Measurements from ENCODE around the gene KLF13. TPM values are rescaled to one million over a fixed set of nuclear protein-coding genes. Genes with fewer than 3 reads are reported as not detected.

KLF13 gene
- total RNA-seq, 1 experiment from 2014 or later: 78.6 TPM

DNA sequence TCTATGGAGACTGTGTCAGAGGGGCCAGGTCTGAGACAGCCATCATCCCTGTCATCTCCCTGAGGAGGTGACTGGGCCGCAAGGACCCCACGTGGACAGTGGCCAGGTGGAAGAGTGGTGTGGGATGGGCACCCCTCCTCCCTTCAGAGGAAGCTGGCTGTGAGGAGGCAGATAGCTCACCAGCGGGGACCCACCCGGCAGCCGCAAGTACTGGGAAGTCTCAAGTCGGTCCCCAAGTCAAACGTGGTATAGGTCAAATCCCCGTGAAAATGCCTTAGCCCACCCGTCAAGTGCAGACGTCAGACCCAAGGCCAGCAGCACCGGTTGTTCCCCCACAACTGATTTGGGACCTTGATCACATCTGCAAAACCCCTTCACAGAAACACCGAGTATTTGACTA lies 12.3 kb upstream of the KLF13 start:
- POLR2A ChIA-PET: no interaction called here
- DNase-seq (ENCODE audit: low read depth, low spot score): no peak
- no TSS peak for BruUV-seq (replicated peaks)

DNA sequence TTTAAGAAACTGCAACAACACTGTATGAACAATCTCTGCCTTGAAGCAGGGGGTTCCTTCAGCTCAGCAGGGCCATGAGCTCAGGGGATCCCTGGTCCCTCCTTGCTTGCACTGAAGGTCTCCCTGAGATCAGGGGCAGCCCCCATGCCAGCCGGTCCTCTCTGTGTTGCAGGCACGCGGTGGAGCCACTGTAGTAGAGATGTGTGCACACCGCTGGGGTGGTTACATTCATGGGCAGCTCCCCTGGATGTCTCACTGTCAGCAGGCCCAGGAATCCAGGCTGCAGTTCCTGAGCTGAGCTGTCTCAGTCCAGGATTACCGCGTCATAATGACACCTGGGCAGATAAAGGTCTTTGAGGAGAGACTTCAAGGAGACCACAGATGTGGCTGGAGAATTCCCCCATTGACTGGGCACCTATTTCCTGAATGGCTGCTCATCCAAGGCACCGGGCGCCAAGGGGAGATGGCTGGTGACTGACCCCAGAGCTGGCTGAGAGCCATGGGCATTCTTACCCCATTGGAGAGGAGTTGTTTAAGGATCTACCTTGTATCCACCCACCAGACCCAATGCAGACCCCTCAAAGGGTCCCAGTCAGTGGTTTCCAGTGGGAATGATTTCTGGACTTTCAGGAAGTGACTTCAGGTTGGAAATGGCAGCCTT lies 10.4 kb upstream of the KLF13 start:
- Histone ChIP-seq H3K27me3 (ENCODE audit: control insufficient read depth, insufficient read depth, low read length) (no peaks in the 10 kb centered on the region), H3K9me3 (ENCODE audit: control insufficient read depth, insufficient read depth, low read depth, low read length) (no peaks in the 10 kb centered on the region), H3K36me3 (ENCODE audit: control insufficient read depth, insufficient read depth, low read length) (no peaks in the 10 kb centered on the region), H3K4me1 (ENCODE audit: control insufficient read depth, insufficient read depth, low read length) (no peaks in the 10 kb centered on the region), H3K27ac (ENCODE audit: low read length) (no peak overlapping the region), H3K4me3 (ENCODE audit: low read depth in 2 of 2, low read length in 2 of 2) (no peak overlapping the region)
- in situ Hi-C loops (cut with HindIII; ENCODE audit: low pct_unique_long_range_greater_than_20kb, low sequenced_read_pairs) (no loop called here), intact Hi-C loops (cut with micrococcal nuclease; ENCODE audit: unreplicated experiment) (no loop called here)
- TF ChIP-seq TCF7L2 (IDR thresholded peaks at IDR 0.05; ENCODE audit: low read depth, low read length): no peak
- BruUV-seq (replicated peaks): no TSS peak
- ChIA-PET CTCF (interaction anchor here (1.6 kb wide), 1 partner anchor 173 kb away, joined by 4 read pairs; no protein-coding TSS in a partner anchor), POLR2A (no interaction called here)
- DNase-seq (ENCODE audit: low read depth, low spot score) (no peak), ATAC-seq (peak; percentile 54; the same call in 1 of the 2 replicates)

More for the DNA sequence above, 12.3 kb upstream of the KLF13 start:
- TF ChIP-seq POLR2AphosphoS5 (IDR thresholded peaks at IDR 0.05; ENCODE audit: low read depth, low read length) (no peak), CTCF (IDR thresholded peaks at IDR 0.05) (no peak), REST (IDR thresholded peaks at IDR 0.05; ENCODE audit: insufficient read depth in 1 of 2, low read depth in 2 of 2, low read length in 1 of 2) (no peak), TCF7L2 (IDR thresholded peaks at IDR 0.05; ENCODE audit: low read depth, low read length) (no peak), SIN3A (IDR thresholded peaks at IDR 0.05; ENCODE audit: borderline replicate concordance, insufficient read depth, low read depth, low read length) (no peak)
- in situ Hi-C loops (cut with HindIII; ENCODE audit: low pct_unique_long_range_greater_than_20kb, low sequenced_read_pairs) (no loop called here), intact Hi-C loops (cut with micrococcal nuclease; ENCODE audit: unreplicated experiment) (no loop called here)
- CTCF ChIA-PET: no interaction called here
- ATAC-seq: no peak
- H3K9me3 ChIP-seq (ENCODE audit: control insufficient read depth, insufficient read depth, low read depth, low read length): no peaks in the 10 kb centered on the region
- H3K27me3 ChIP-seq (ENCODE audit: control insufficient read depth, insufficient read depth, low read length): no peaks in the 10 kb centered on the region
- H3K4me3 ChIP-seq (ENCODE audit: low read depth in 2 of 2, low read length in 2 of 2): no peak overlapping the region
- no peaks in the 10 kb centered on the region for H3K36me3 ChIP-seq (ENCODE audit: control insufficient read depth, insufficient read depth, low read length)
- H3K27ac ChIP-seq (ENCODE audit: low read length): no peak overlapping the region
- no peaks in the 10 kb centered on the region for H3K4me1 ChIP-seq (ENCODE audit: control insufficient read depth, insufficient read depth, low read length)

DNA sequence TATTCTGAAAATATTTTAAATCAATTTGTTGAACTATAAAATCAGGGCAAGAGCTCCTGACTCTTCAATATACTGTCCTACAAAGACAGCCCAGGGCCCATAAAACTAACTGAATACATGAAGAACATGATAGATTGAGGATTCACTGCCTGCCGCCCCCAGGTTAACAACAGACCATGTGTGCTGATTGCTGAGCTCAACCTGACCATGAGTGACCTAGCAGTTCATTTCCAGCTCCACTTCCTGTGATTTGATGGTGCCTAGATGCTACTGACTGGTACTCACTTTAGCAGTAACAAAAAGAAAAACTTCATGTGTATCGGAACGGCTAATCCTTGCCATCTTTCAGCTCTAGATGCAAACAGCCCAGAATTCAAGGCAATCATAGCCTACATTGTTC lies 9.6 kb upstream of the KLF13 start:
- H3K4me1 ChIP-seq (ENCODE audit: control insufficient read depth, insufficient read depth, low read length): no peaks in the 10 kb centered on the region
- no peak overlapping the region for H3K4me3 ChIP-seq (ENCODE audit: low read depth in 2 of 2, low read length in 2 of 2)
- POLR2A ChIA-PET: no interaction called here
- no peak overlapping the region for H3K27ac ChIP-seq (ENCODE audit: low read length)
- no peaks in the 10 kb centered on the region for H3K27me3 ChIP-seq (ENCODE audit: control insufficient read depth, insufficient read depth, low read length)
- no peak for TF ChIP-seq CTCF (IDR thresholded peaks at IDR 0.05)
- no peak for TF ChIP-seq TCF7L2 (IDR thresholded peaks at IDR 0.05; ENCODE audit: low read depth, low read length)
- no peak for TF ChIP-seq POLR2AphosphoS5 (IDR thresholded peaks at IDR 0.05; ENCODE audit: low read depth, low read length)
- no peak for TF ChIP-seq REST (IDR thresholded peaks at IDR 0.05; ENCODE audit: insufficient read depth in 1 of 2, low read depth in 2 of 2, low read length in 1 of 2)
- no peak for TF ChIP-seq SIN3A (IDR thresholded peaks at IDR 0.05; ENCODE audit: borderline replicate concordance, insufficient read depth, low read depth, low read length)
- no peaks in the 10 kb centered on the region for H3K9me3 ChIP-seq (ENCODE audit: control insufficient read depth, insufficient read depth, low read depth, low read length)
- CTCF ChIA-PET: interaction anchor here (1.6 kb wide), 1 partner anchor 172 kb away, joined by 4 read pairs; no protein-coding TSS in a partner anchor
- no peaks in the 10 kb centered on the region for H3K36me3 ChIP-seq (ENCODE audit: control insufficient read depth, insufficient read depth, low read length)
- ATAC-seq (no peak), DNase-seq (ENCODE audit: low read depth, low spot score) (no peak)
- intact Hi-C loops (cut with micrococcal nuclease; ENCODE audit: unreplicated experiment): no loop called here
- in situ Hi-C loops (cut with HindIII; ENCODE audit: low pct_unique_long_range_greater_than_20kb, low sequenced_read_pairs): no loop called here
- BruUV-seq (replicated peaks): no TSS peak
